ENCODE data around the gene ZNF750.

Gene ZNF750

GRCh38 chr17:82810644-82811430 is 29.0 kb downstream of the ZNF750 start:
- DNase-seq = no peak

- DNase-seq = no peak
Measured at GRCh38 chr17:82808921-82809905, 30.6 kb downstream of the ZNF750 start.

GRCh38 chr17:82808006-82808405 is 31.8 kb downstream of the ZNF750 start:
- no peak for DNase-seq

- DNase-seq = no peak
Measured at GRCh38 chr17:82807562-82807961, 32.3 kb downstream of the ZNF750 start.

- no peak for DNase-seq
Measured at GRCh38 chr17:82807101-82807500, 32.7 kb downstream of the ZNF750 start.

GRCh38 chr17:82806645-82807044 is 33.2 kb downstream of the ZNF750 start:
- no peak for DNase-seq

GRCh38 chr17:82805823-82806222 is 34.0 kb downstream of the ZNF750 start:
- DNase-seq = no peak

- DNase-seq = no peak
Measured at GRCh38 chr17:82805254-82805653, 34.6 kb downstream of the ZNF750 start.

- no peak for DNase-seq
Measured at GRCh38 chr17:82804442-82805191, 35.2 kb downstream of the ZNF750 start.

GRCh38 chr17:82803606-82804005 is 36.2 kb downstream of the ZNF750 start:
- DNase-seq = no peak

- no peak for DNase-seq
Measured at GRCh38 chr17:82803185-82803584, 36.6 kb downstream of the ZNF750 start.

- no peak for DNase-seq
Measured at GRCh38 chr17:82802075-82802780, 37.6 kb downstream of the ZNF750 start.

- DNase-seq = no peak
Measured at GRCh38 chr17:82801377-82801970, 38.3 kb downstream of the ZNF750 start.

- DNase-seq = no peak
Measured at GRCh38 chr17:82800885-82801284, 38.9 kb downstream of the ZNF750 start.

- no peak for DNase-seq
Measured at GRCh38 chr17:82799591-82799990, 40.2 kb downstream of the ZNF750 start.

- no peak for DNase-seq
Measured at GRCh38 chr17:82798752-82799151, 41.1 kb downstream of the ZNF750 start.

GRCh38 chr17:82797061-82797460 is 42.8 kb downstream of the ZNF750 start:
- DNase-seq = no peak

GRCh38 chr17:82795615-82796014 is 44.2 kb downstream of the ZNF750 start:
- DNase-seq = no peak

GRCh38 chr17:82794781-82795482 is 44.9 kb downstream of the ZNF750 start:
- DNase-seq = no peak

- no peak for DNase-seq
Measured at GRCh38 chr17:82793974-82794630, 45.7 kb downstream of the ZNF750 start.

- no peak for DNase-seq
Measured at GRCh38 chr17:82791532-82791931, 48.3 kb downstream of the ZNF750 start.
